Measurements from ENCODE around the gene PRKX. TPM values are rescaled to one million over a fixed set of nuclear protein-coding genes. Genes with fewer than 3 reads are reported as not detected.

PRKX gene
- total and polyA plus RNA-seq, 2 of the 4 experiments (the other 2 are of a cell fraction) = 7.2 to 14.9 TPM

DNA sequence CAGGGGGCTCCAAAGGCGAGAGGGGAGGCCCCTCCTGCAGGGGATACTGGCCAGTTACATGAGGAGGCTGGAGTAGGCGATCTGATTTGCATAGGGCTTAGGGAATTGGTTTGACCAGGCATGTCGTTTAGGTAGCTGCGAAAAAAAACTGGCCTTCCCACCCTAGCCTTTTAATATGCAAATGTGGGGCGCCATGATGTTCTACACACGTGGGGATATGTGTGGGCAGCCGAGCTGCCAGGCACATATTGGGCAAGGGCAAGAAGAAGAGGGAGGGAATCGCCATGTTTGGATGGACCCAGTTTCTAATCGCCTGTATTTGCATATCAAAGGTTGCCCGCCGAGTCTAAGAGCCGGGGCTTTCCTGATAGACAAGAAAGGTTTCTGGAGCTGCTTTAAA lies 121.3 kb downstream of the PRKX start:
- Histone ChIP-seq H2AK5ac (ENCODE audit: low read depth, low read length) (no peak overlapping the region), H4K5ac (ENCODE audit: low read depth, low read length) (no peak overlapping the region), H4K20me1 (ENCODE audit: insufficient read depth, low read length) (no peaks in the 10 kb centered on the region), H3K27me3 (ENCODE audit: control insufficient read depth, insufficient read depth, low read length) (no peaks in the 10 kb centered on the region), H2BK5ac (ENCODE audit: low read depth, low read length, poor library complexity, severe bottlenecking) (no peak overlapping the region), H3K4ac (ENCODE audit: low read depth, low read length) (no peak overlapping the region), H3K36me3 (ENCODE audit: control insufficient read depth, insufficient read depth, low read length) (no peaks in the 10 kb centered on the region), H3K9me3 (ENCODE audit: control insufficient read depth, insufficient read depth, low read length) (peaks cover 3% of the 10 kb centered on the region; the same call in 1 of the 2 replicates), H2AFZ (replicated peaks; ENCODE audit: low read length, poor library complexity) (no peak overlapping the region), H4K8ac (ENCODE audit: low read depth in 2 of 2, low read length in 2 of 2) (no peak overlapping the region), H3K79me1 (ENCODE audit: low read depth in 1 of 2, low read length in 2 of 2) (no peaks in the 10 kb centered on the region), H3K4me3 (ENCODE audit: insufficient read depth, low read depth, low read length) (no peak overlapping the region), H3K27ac (ENCODE audit: insufficient read depth, low read length) (no peak overlapping the region), H3K23ac (ENCODE audit: low read depth, low read length) (no peak overlapping the region), H3K9ac (ENCODE audit: low read depth, low read length) (no peak overlapping the region), H2AK9ac (replicated peaks; ENCODE audit: low read depth, low read length, poor library complexity) (no peak overlapping the region), H4K91ac (ENCODE audit: insufficient read depth, low read depth, low read length) (no peak overlapping the region), H2BK15ac (ENCODE audit: low read depth, low read length) (no peak overlapping the region), H3K9me1 (ENCODE audit: insufficient read depth, low read length) (no peaks in the 10 kb centered on the region), H2BK20ac (ENCODE audit: low read depth, low read length) (no peak overlapping the region), H3K14ac (replicated peaks; ENCODE audit: low read depth, low read length) (no peak overlapping the region), H3K4me1 (ENCODE audit: control insufficient read depth, insufficient read depth, low read length) (no peaks in the 10 kb centered on the region), H3K4me2 (ENCODE audit: low read depth, low read length) (no peak overlapping the region), H3K18ac (ENCODE audit: low read depth, low read length) (no peak overlapping the region), H3K56ac (ENCODE audit: extremely low read depth, insufficient read depth, low read length) (no peak overlapping the region), H2BK120ac (ENCODE audit: low read depth, low read length) (no peak overlapping the region)
- 40% methylated on average over 1 of the region's 12 CpGs; no CpG with 5 or more reads in 1 of the 2 experiments for WGBS, 2 experiments (ENCODE audit: extremely low coverage in 2 of 2, insufficient read length in 1 of 2)
- dilution Hi-C loops (cut with HindIII; ENCODE audit: low sequenced_read_pairs, unreplicated experiment) = no loop called here
- ATAC-seq (ENCODE audit: low read depth) (no peak), DNase-seq (no peak)
- no peak for TF ChIP-seq SMC3 (IDR thresholded peaks at IDR 0.05; ENCODE audit: low read depth, low read length)
- TF ChIP-seq, protein P1, sequence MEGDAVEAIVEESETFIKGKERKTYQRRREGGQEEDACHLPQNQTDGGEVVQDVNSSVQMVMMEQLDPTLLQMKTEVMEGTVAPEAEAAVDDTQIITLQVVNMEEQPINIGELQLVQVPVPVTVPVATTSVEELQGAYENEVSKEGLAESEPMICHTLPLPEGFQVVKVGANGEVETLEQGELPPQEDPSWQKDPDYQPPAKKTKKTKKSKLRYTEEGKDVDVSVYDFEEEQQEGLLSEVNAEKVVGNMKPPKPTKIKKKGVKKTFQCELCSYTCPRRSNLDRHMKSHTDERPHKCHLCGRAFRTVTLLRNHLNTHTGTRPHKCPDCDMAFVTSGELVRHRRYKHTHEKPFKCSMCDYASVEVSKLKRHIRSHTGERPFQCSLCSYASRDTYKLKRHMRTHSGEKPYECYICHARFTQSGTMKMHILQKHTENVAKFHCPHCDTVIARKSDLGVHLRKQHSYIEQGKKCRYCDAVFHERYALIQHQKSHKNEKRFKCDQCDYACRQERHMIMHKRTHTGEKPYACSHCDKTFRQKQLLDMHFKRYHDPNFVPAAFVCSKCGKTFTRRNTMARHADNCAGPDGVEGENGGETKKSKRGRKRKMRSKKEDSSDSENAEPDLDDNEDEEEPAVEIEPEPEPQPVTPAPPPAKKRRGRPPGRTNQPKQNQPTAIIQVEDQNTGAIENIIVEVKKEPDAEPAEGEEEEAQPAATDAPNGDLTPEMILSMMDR (conservative IDR thresholded peaks at IDR 0.05; ENCODE audit: low read depth, low read length) = no peak
- TF ChIP-seq RCOR1 (IDR thresholded peaks at IDR 0.05; ENCODE audit: insufficient replicate concordance, low read length) = no peak
- TF ChIP-seq CEBPB (IDR thresholded peaks at IDR 0.05; ENCODE audit: low read depth, low read length) = no peak
- no peak for TF ChIP-seq FOS (IDR thresholded peaks at IDR 0.05; ENCODE audit: low read depth, low read length)
- TF ChIP-seq RFX5 (IDR thresholded peaks at IDR 0.05; ENCODE audit: low read depth, low read length) = no peak
- TF ChIP-seq CHD1 (IDR thresholded peaks at IDR 0.05; ENCODE audit: low read depth, low read length) = no peak
- no peak for TF ChIP-seq BHLHE40 (IDR thresholded peaks at IDR 0.05; ENCODE audit: low read depth, low read length)
- TF ChIP-seq USF2 (IDR thresholded peaks at IDR 0.05; ENCODE audit: low read depth, low read length) = no peak
- TF ChIP-seq ELK1 (IDR thresholded peaks at IDR 0.05; ENCODE audit: borderline replicate concordance, low read depth, low read length) = no peak
- in situ Hi-C loops (cut with MboI; ENCODE audit: low sequenced_read_pairs) = no loop called here
- BruUV-seq (replicated peaks) = no TSS peak
- CTCF ChIA-PET = no interaction called here
- intact Hi-C loops (cut with micrococcal nuclease) = no loop called here
- POLR2A ChIA-PET (ENCODE audit: unreplicated experiment) = no interaction called here
